Type B pancreatic cell (in vitro differentiated cells): ENCODE results near the gene PTX3. TPM values are rescaled to one million over a fixed set of nuclear protein-coding genes. Genes with fewer than 3 reads are reported as not detected.

ENCODE experiments used
- DNase-seq: peaks from one replicate; pipeline ENCODE4 v3.0.0; 2021; ENCODE audit warnings: mixed read lengths; ENCODE audit not compliant: unreplicated experiment; ENCODE audit errors: extremely low spot score
- H3K27ac Mint-ChIP-seq: 2 replicates; pipeline ENCODE4 v1.8.0; 2021; ENCODE audit warnings: mild to moderate bottlenecking, mixed read lengths
- H3K27me3 Mint-ChIP-seq: 2 replicates; pipeline ENCODE4 v1.8.0; 2021; ENCODE audit warnings: mixed read lengths
- H3K36me3 Mint-ChIP-seq: 2 replicates; pipeline ENCODE4 v1.8.0; 2021; ENCODE audit warnings: mixed read lengths
- H3K4me1 Mint-ChIP-seq: one replicate; pipeline ENCODE4 v1.8.0; 2021; ENCODE audit warnings: mixed read lengths; ENCODE audit not compliant: unreplicated experiment
- H3K4me3 Mint-ChIP-seq: 2 replicates; pipeline ENCODE4 v1.8.0; 2021; ENCODE audit warnings: mild to moderate bottlenecking, mixed read lengths
- H3K9me3 Mint-ChIP-seq: 2 replicates; pipeline ENCODE4 v1.8.0; 2021; ENCODE audit warnings: mixed read lengths
- total RNA-seq: library from RNA; stranded (reverse); gene quantifications from 2 replicates; pipeline ENCODE4 v1.2.1, GENCODE V29; 2021; ENCODE audit warnings: low replicate concordance
- TF ChIP-seq, protein P1 (sequence below): fragments of 200-600 bp; sonication (generic); conservative IDR thresholded peaks from 2 replicates; pipeline ENCODE4 v1.5.0; 2021; ENCODE audit warnings: antibody characterized with exemption, mild to moderate bottlenecking

Gene PTX3
- total RNA-seq, 1 donor from 2014 or later, result 42.2 TPM

DNA sequence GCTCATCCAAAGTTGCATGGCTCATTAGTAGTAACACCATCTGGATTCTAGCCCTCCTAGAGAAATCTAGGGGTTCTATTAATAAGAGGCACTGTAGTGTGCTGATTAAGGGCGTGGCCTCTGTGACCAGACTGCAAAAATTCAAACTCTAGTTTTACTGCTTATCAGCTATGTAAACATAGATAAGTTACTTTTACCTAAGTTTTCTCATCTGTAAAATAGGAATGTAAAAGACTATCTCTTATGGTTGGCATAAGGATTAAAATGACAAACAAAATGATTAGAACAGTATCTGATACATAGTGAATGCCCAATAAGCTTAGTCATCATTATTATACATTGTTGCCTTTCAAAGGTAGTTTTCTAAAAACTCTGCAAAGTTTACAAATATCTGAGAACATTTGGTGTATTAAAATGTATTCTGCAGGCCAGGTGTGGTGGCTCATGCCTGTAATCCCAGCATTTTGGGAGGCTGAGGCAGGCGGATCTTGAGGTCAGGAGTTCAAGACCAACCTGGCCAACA, 4.5 kb downstream of the PTX3 start:
- no peak for DNase-seq
- Mint-ChIP-seq H3K36me3 (peaks cover 15% of the 10 kb centered on the region), H3K27me3 (peaks cover 27% of the 10 kb centered on the region), H3K4me3 (peak overlapping the region; percentile 58), H3K27ac (no peak overlapping the region), H3K9me3 (no peaks in the 10 kb centered on the region), H3K4me1 (peaks cover 23% of the 10 kb centered on the region)
- TF ChIP-seq, protein P1, sequence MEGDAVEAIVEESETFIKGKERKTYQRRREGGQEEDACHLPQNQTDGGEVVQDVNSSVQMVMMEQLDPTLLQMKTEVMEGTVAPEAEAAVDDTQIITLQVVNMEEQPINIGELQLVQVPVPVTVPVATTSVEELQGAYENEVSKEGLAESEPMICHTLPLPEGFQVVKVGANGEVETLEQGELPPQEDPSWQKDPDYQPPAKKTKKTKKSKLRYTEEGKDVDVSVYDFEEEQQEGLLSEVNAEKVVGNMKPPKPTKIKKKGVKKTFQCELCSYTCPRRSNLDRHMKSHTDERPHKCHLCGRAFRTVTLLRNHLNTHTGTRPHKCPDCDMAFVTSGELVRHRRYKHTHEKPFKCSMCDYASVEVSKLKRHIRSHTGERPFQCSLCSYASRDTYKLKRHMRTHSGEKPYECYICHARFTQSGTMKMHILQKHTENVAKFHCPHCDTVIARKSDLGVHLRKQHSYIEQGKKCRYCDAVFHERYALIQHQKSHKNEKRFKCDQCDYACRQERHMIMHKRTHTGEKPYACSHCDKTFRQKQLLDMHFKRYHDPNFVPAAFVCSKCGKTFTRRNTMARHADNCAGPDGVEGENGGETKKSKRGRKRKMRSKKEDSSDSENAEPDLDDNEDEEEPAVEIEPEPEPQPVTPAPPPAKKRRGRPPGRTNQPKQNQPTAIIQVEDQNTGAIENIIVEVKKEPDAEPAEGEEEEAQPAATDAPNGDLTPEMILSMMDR, result no peak

DNA sequence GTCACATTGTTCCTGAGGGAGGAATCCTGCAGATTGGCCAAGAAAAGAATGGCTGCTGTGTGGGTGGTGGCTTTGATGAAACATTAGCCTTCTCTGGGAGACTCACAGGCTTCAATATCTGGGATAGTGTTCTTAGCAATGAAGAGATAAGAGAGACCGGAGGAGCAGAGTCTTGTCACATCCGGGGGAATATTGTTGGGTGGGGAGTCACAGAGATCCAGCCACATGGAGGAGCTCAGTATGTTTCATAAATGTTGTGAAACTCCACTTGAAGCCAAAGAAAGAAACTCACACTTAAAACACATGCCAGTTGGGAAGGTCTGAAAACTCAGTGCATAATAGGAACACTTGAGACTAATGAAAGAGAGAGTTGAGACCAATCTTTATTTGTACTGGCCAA, 6.1 kb downstream of the PTX3 start:
- no peak for DNase-seq
- no peaks in the 10 kb centered on the region for H3K9me3 Mint-ChIP-seq
- H3K27ac Mint-ChIP-seq, result no peak overlapping the region
- H3K36me3 Mint-ChIP-seq, result peaks cover 15% of the 10 kb centered on the region
- H3K4me3 Mint-ChIP-seq, result no peak overlapping the region
- peaks cover 18% of the 10 kb centered on the region for H3K4me1 Mint-ChIP-seq
- TF ChIP-seq, protein P1, result no peak
- H3K27me3 Mint-ChIP-seq, result peaks cover 16% of the 10 kb centered on the region

DNA sequence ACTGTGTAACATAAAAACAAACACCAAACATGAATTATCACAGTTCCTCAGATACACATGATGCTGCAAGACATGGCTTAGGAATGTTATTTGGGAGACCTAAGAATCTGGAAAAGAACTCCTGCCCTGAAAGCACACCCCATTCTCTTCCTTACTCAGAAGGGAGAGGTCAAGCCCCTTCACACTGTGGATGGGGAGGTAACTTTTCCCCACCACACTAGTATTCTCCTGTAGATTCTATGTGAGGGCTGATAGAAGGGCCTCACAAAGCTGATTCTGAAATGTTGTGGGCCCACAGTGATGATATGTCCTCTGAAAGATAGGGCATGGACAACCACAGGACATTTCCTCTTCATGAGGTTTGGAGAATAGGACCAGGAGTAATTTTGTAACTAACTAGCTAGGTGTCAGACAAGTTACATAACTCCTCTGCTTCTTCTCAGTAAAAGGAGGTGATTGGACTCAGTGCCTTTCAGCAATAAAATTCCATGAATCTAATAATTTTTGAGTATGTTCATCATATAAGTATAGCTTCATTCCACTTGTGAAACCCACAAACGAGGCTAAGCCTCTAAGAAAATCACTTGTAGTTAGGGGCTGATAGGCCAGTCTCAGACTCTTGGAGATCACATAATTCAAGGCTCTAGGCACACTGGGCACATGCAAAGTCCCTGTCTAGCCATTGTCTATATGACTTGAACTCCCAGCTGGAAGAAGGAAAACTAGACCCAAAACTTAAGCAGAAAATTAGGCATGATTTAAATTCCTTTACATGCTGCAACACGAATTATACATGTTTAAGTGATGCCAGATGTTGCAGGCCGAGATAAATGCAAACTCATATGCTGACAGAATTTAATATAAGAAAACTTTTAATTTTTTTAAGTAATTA, 7.5 kb downstream of the PTX3 start:
- DNase-seq, result no peak
- H3K9me3 Mint-ChIP-seq, result no peaks in the 10 kb centered on the region
- peaks cover 3% of the 10 kb centered on the region for H3K27me3 Mint-ChIP-seq
- no peak overlapping the region for H3K27ac Mint-ChIP-seq
- no peak overlapping the region for H3K4me3 Mint-ChIP-seq
- peaks cover 12% of the 10 kb centered on the region for H3K4me1 Mint-ChIP-seq
- TF ChIP-seq, protein P1, result no peak
- H3K36me3 Mint-ChIP-seq, result peaks cover 15% of the 10 kb centered on the region

DNA sequence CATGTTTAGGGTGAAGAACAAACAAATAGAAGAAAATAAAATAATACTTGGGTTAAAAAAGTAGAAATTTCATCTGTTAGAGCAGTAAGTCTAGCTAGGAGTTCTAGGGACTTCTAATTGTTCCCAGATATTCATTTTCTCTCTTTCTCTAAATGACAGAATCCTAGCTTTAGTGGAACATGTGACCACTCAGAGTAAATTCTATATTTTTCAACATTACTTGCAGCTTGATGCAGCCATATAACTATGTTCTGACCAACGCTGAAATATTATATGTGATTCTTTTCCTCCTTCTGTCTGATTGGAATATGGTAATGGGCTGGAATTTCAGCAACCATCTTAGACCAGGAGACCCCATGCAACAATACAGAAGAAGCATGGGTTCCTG, 8.1 kb downstream of the PTX3 start:
- TF ChIP-seq, protein P1, result no peak
- no peaks in the 10 kb centered on the region for H3K27me3 Mint-ChIP-seq
- no peak for DNase-seq
- no peak overlapping the region for H3K4me3 Mint-ChIP-seq
- H3K36me3 Mint-ChIP-seq, result peaks cover 15% of the 10 kb centered on the region
- H3K27ac Mint-ChIP-seq, result no peak overlapping the region
- no peaks in the 10 kb centered on the region for H3K9me3 Mint-ChIP-seq
- H3K4me1 Mint-ChIP-seq, result peaks cover 9% of the 10 kb centered on the region

DNA sequence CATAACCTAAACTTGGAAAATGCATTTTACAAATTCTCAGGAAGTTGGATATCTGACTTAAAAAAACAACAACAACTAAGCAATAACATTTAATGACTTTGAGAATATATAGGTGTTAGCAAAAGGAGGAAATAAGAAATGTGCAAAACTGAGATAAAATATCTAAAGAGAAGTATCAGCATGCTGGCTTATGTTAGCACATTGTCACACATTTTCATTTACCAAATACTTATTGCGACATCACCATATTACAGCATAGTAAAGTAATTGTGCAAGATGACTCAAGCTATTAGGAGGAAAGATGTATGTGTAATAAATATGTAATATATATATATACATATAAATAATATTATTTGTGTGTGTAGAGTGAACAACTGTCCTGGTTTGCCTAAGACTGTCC, 9.2 kb downstream of the PTX3 start:
- no peak overlapping the region for H3K4me3 Mint-ChIP-seq
- no peaks in the 10 kb centered on the region for H3K27me3 Mint-ChIP-seq
- H3K9me3 Mint-ChIP-seq, result no peaks in the 10 kb centered on the region
- TF ChIP-seq, protein P1, result no peak
- peaks cover 12% of the 10 kb centered on the region for H3K36me3 Mint-ChIP-seq
- H3K4me1 Mint-ChIP-seq, result peaks cover 9% of the 10 kb centered on the region
- no peak for DNase-seq
- H3K27ac Mint-ChIP-seq, result no peak overlapping the region
